GM12891 (cell line): ENCODE data around the gene IQCE.

Source experiments
- POLR2A ChIP-seq: IDR thresholded peaks from 2 replicates; pipeline ENCODE4 v1.6.1; 2011; ENCODE audit warnings: low read depth, low read length, control low read depth
- POLR2AphosphoS5 ChIP-seq: IDR thresholded peaks from 2 replicates; pipeline ENCODE4 v1.6.1; 2011; ENCODE audit warnings: low read depth, low read length, control low read depth
- POU2F2 ChIP-seq: IDR thresholded peaks from 2 replicates; pipeline ENCODE4 v1.6.1; 2011; ENCODE audit warnings: low read depth, mild to moderate bottlenecking, control low read depth, low read length, moderate library complexity
- SPI1 ChIP-seq: IDR thresholded peaks from 2 replicates; pipeline ENCODE4 v1.6.1; 2011; ENCODE audit warnings: low read depth, low read length, control low read depth
- TAF1 ChIP-seq: IDR thresholded peaks from 2 replicates; pipeline ENCODE4 v1.6.1; 2011; ENCODE audit warnings: low read depth, low read length, control low read depth

DNA sequence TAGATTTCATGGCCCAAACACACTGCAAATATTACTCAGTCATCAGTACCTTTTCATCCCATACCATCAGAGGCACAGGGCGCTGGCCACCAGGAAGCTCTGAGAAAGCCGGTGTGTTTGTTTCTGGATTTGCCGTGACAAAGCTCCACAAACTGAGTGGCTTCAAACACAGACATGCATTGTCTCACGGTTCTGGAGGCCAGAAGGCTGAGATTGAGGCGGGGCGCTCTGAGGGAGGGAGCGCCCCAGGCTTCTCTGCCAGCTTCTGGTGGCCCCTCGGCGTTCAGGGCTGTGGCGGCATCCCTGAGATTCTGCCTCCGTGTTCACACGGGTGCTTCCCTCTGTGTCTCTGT lies 69.3 kb downstream of the IQCE start:
- no peak for TF ChIP-seq SPI1
- TF ChIP-seq TAF1, result no peak
- TF ChIP-seq POLR2A, result no peak
- TF ChIP-seq POLR2AphosphoS5, result no peak
- no peak for TF ChIP-seq POU2F2
